Measurements from ENCODE around the gene CPVL.

CPVL gene

DNA sequence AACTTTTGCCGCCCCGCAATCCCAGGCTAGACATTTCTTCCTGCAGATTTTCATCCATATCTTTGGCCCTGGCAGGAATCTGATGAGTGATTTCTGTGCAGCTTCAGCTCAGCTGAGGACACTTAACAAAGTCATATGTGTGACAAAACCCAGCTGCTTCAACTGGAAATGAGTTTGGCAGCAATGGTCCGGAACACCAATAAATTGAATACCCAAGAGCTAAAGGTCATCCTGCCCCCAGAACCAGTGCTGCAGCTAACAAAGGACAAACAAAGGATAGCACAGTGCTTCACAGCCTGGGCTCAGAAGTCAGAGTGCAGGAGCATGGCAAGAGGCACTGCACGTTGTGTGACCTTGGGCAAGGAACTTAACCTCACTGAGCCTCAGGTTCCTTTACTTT is 148.2 kb downstream of the CPVL start:
- DNase-seq, result no peak

DNA sequence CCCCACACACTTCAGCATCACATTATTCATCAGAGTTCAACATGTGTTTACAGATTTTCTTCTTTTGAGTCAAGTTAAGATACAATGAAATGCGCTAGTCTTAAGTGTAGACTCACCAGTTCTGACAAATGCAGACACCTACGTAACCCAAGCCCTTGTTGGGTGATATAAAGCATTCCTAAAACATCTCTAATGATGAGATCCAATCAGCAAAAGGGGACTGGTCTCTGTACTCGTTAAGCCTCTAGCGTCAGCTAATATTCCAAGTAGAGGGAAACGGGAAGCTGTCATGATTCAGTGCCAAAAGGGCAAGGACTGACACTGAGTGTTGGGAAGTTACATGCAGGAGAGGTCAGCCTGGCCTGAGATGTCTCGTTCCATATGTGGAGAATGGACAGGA is 149.5 kb downstream of the CPVL start:
- no peak for DNase-seq

DNA sequence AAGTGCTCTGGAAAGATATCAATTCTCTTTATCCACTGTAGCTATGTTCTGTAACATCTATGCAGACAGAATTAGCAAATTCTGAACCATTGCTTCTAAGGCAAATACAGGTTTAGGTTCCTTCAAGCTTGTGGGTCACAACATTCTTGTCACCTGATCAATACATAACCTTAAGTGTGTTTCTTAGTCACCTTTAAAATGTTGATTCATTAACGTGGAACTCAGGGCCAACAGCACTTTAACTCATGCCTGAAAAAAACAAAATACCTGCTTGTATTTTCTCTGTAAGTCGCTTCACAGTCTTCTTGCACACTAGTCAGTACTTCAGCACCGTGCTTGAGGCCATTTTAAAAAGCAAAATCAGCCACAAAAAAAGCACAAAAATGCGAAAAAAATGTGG is 153.0 kb downstream of the CPVL start:
- DNase-seq, result no peak

DNA sequence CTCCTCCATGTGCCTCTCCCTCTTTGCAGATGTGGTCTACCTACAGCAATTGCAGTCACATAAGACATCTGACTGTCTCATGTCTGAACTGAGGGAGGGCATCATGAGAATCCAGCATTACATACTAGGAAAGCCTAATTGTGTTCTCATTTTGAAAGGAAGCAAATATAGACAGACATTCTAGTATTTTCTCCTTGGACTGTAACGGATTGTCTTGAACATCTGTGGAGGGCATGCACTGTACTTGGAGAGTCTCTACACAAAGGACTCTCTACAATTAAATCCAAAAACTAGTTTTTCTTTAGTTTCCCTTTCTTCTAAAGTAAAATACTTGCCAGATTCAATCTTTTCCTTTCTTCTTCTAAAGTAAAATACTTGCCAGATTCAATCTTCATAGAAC is 153.5 kb downstream of the CPVL start:
- no peak for DNase-seq

DNA sequence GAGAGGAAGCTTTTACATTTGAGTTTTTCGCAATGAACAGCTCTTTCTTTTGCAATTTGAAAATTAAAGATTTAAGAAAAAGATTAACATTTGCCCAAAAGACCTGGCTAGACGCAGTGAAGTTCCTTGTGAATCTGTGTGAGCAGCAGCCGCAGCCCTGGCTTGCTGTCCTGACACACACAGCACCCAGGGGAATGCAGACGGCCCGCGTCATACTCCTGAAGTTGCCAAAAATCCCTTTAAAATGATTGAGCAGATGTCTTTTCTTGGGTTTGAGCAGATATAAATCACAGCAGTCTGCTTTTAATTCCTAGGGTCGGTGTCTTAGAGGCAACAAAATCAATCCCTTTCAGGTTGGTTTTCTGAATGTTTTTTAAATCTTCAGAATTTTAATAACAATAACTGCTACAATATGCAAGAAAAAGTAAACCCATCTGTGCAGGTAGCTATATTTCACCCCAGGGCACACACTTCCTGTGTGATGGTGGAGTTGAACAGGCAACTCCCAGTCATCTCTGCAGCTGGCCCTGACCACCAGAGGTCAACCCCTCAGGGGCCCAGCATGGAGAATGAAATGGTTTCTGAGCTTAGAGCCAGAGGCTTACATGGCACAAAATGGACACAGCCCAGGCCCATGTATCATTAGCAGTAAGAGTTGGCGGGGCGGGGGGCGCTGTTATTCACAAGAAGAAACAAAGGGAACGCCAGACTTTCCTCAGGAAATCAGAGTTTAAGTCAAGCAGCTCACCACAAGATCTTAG is 156.0 kb downstream of the CPVL start:
- no peak for DNase-seq

DNA sequence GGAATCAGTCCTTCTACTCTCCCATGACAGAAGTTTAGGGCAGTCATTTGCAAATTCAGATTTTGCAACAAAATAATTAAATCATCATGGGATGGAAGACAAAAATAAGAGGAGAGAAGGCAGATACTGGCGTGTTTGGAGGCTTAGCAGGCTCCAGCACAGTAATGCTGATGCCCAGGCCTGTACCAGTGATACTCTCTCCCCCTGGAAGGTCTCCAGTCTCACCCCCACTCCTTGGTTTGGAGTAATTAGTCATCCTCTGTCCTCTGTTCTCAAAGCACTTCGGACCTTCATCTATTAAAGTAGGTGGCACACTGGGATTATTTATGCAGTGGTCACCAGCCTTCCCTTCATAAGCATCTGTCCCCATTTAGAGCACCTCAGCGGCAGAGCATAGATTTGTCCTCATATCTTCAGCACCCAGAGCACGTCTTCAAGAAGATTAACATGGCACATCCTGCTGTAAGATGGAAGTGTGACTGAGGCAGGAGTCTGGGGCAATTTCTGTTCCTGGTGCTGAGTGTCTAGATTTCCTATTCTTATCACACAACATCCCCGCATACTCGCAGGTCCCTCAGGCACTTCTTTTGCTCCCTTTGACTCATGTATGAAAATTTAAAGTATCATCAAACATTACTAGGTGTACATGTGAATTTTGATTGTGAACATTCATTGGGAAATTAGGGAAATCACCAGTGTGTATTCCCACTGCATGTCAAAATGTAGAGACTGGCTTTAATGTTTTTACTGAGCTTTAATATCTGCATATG is 156.9 kb downstream of the CPVL start:
- no peak for DNase-seq

DNA sequence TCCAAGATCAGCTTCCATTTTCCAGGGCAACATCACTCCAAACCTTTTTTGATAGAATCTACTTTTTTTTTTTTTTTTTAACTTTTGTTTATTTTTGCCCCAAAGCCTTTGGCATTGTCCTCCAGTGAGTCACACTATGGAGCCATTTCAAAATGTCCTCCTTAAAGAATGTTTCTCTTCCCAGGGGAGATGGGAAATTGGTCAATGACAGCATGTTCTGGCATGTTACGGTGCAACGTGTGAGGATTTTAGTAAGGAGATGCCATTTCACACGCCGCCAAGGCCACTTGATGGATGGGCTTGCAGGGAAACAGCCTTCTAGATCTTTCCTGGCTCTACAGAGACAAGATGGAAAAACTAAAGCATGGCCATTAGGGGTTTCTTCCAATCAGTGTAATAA is 157.5 kb downstream of the CPVL start:
- DNase-seq, result no peak

DNA sequence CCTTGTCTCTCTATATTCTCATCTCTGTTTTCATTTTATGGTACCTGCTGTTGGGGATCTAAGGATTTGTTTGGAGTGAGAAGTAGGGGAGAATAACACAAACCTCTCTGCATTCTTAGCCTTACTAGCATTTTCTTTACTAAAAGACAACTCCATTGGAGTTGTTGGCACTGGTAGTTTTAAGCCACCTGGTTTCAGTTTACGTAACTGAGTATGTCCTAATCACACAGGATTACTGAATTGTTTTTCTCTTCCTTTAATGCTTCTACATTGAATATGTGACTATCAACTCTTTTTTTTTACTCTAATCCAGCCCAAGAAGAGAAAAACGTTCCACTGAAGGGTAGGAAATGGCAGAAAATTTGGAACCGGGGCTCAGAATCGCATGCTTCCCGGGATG is 158.2 kb downstream of the CPVL start:
- no peak for DNase-seq

DNA sequence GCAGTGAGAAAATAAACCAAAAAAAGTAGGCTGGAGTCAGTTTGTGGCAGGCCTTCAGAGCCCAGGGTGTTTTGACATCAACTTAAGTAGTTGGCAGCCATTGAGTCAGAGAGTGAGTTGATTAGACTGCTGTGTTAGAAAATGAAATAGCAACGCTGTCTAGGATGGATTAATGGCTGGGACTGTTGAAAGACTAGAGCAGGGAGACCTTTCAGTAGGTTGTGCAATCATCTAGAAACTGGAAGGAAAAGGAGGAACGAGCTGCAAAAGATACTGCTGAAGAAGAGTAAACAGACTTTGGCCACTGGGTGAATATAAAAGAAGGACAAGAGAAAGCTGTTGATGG is 159.6 kb downstream of the CPVL start:
- DNase-seq, result no peak

DNA sequence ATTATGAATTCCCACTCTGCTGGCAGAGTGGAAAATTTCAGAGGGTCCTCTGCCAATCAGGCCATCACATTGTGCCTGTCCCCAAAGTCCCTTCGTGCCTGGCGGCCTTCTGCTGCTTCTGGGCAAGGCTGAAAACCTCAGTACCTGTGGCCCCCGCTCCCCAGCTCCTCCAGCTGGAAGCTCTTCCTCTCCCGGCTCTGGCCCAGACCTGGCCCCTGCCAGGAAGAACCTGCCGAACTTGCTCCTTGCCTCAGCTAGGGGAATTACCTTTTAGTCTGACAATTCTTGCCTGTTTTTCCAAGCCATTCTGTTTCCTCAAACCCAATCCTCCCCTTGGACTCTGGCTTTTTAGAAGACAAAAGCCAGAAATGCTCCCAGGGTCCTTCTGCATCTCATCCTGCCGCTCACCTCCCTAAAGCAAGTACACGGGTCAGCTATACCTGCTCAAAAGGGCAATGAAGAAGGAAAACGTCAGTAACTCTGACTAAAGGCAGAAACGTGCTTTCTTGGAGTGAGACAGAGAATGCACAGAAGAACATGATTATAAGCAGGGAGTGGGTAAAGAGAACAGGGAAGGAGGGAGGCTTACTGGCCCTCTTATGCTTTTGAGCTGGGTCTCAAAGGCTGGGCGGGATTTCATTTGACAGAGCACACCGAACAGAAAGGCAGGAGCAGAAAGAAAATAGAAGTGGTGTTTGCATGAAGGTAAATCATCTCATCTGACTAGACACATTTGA is 160.1 kb downstream of the CPVL start:
- DNase-seq, result no peak

DNA sequence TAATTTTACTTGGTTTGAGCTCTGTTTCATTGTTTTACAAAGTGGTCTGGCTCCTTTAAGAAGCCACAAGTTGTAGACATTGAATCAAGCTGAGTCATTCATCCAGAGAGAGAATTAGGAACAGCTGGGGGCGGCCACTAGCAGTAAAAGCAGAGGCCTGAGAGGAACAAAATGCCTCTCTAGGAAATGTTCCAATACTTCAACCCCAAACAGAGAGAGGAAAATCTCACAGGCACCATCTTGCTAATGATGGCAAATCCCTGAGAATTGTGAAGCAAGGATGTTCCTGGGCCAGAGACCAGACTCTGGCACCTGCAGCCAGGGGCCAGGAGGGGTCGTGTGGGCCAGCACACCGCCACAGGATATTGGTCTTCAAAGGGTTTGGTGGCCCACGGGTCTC is 161.7 kb downstream of the CPVL start:
- DNase-seq, result no peak

DNA sequence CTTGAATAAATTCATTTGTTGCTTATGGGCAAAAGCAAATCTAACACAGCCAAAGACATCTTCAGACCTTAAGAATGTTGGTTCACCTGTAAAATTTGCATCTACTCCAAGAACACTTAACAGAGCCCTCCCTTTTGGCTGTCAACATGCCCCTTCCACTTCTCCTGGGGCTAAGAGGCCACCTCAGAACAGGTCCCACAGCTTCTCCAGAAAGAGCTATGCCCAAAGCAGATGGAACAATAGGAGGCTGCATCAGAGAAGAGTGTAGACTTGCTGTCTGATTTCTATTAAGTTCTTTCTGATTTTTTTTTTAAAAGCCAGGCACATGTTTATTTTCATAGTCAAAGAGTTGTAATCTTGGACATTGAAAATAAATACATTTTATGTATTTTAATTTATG is 162.1 kb downstream of the CPVL start:
- DNase-seq, result no peak

DNA sequence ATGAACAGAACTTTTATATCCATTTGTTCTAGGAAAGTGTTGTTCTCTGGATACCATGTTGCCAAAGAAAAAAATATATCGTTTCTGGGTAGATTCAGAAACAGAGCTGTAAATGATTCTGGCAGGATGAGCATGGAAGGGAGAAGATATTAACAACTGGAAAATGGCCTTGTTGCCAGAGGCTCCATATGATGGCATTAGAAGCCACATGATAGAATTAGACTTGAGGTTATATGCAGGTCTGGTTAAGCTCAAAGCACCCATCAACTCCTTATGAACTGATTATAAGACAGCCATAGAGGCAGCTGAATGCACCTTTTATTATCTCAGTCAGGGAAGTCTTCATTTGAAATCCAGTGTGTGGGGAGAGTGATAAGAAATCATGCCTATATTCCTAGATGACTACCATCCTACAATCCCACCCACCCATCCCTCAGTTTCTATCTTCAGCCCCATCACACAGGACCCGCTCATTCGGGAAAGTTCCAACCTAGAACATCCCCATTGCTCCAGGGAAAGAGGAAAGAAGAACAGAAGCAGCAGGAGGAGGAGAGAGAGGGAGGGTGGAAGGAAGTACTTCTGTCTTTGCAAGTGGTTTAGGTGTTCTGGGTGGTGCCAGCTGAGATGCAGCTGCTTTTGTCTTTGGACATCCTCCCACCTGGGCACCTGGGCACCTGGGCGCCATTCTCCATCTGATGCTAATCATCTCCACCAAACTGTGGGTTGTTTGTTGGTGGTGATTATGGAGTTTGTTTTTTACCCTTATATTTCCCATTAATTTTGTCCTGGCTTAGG is 162.7 kb downstream of the CPVL start:
- no peak for DNase-seq

DNA sequence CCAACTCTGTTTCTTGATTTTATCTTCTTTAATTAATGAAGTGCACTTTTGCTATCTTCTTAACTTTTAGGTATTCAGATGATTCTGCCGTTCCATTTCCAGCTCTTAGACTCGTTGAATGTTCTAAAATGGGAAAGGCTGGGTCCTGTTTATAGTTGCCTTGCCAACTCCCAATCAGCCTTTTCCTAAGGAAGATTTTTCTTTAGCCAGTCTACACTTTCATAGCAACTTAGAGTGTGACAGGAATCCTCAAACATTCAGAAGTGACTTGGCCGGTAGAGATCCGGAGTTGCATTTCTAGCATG is 165.2 kb downstream of the CPVL start:
- DNase-seq, result no peak

DNA sequence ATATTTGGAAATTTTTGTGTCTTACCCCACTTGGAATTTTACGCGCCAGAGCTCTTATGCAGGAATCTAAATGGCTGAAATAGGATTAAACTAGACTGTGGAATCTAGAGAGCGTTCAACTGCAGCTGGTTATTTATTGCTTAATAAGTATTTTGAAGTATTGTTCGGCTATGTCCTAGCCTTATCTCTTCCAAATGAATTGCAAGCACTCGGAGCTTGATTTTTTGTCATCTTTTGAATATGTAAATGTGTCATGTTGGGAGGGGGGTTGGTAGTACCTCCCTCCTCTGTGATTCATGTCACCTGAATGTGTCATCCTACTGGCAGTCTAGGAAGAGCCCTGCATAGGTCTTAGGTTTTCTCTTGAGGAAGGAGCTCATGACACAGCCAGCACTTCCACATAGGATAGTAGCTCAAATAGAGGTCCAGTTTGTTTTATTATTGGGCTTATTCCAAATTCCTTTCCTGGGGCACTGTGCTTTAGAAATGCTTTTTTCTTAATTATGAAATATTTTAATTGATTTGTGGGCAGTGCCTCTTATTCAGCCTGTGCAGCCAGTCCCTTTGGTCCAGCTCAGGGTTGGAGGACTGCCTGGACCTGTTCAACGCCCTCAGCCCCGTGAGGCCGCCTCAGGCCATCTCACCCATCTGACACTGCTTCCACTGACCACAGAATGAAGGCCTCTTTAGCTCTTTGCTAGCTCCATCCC is 165.7 kb downstream of the CPVL start:
- no peak for DNase-seq

DNA sequence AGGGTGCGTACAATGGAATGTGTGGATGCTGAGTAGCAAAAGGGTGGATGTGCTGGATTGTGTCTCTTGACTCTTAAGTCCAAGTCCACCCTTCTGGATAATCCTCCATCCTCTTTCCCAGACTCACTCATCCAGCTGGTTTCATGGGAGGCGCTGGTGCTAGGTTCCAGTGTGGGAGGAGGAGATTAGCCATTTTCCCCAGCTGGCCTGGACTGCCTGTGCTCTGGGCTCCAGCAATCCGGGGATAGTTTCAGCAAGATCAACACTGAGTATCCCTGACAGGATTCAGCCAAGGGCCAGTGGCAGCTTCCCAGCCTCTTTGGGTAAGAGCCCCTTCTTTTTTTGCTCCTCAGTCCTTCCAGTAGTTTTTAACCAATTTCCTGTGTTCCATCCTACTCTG is 166.6 kb downstream of the CPVL start:
- DNase-seq, result no peak

DNA sequence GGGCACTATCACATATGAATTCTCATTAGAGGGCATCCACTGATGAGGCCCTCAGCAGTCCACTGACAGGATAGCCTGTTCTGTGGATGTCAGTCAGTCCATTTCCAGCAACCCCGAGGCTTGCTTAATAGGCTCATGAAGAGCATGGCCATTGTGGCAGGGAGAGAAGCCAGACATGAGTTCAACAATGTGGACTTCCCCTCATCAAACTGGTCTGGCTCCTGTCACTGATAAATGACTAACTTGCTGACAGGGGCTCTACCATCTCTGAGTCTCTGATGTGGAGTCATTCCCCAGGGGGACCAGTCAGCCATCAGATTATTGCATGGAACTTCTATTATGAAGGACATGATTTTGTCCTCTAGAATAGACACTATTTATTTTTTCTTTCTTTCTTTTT is 168.5 kb downstream of the CPVL start:
- DNase-seq, result no peak

DNA sequence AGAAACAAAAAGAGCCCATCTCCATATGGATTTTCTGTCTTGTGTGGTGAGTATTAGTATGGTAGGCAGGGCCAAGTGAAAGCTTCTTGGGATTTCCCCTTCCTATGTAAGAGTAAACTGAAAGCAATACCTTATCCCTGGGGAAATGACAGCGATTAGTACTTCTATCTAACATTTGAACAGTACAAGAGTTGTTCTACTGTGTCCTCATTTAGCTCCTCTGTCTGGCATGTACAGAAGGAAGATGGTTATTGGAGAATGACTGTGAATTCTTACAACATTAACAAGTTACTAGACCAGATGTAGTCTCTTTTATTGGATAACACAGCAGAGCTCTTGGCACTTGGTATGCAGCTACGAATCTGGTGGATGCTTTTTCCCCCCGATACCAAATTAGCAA is 170.3 kb downstream of the CPVL start:
- no peak for DNase-seq

DNA sequence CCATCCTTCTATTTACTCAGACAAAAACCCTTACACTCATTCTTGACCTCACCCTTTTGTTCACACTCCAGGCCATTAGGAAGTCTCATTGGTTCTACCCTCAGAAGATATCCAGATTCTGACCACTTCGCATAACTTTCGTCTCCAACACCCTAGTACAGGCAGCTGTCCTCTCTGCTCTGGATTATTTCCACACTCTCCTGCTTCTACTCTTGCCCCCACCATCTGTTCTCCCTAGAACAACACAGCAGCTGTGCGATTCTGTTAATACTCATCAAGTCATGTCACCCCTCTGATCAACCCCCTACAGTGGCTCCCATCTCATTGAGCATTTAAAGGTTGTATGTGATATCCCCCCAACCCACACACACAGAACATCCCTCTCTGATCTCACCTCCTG is 172.7 kb downstream of the CPVL start:
- no peak for DNase-seq

DNA sequence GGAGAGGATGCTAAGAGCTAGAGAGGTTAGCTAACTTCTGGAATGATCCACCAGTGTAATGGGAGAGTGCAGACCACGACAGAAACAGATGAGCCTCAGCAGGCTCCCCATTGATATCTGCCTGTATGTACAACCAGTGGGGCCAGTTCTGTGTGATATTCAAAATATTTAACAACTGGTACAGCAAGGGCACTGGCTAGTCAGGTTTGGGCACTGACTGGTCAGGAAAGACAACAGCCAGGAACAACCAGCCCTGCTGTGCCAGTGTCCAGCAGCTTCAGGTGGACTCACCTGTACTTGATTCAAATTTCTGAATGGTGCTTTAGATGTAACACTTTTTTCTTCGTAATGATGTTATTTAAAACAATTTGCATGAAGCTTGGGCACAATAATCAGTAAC is 182.3 kb downstream of the CPVL start:
- DNase-seq, result no peak

DNA sequence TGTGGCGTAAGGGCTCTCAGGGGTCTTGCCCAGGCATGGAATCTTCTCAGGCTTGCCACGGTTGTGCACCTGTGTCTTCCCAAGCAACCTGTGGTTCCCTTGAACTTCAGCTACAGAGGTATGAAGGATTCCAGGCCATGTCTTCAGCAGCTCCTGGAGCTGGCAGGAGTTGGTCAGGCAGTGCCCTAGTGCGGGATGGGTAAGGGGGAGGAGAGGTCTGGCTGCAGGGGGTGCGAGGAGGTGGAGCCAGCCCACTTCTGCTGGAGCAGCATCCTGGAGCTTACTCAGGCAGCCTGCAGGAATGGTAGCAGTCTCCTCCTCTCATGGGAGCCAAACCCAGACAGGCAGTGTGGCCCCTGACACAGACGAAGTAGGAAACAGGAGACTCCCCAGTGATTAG is 184.4 kb downstream of the CPVL start:
- DNase-seq, result no peak

DNA sequence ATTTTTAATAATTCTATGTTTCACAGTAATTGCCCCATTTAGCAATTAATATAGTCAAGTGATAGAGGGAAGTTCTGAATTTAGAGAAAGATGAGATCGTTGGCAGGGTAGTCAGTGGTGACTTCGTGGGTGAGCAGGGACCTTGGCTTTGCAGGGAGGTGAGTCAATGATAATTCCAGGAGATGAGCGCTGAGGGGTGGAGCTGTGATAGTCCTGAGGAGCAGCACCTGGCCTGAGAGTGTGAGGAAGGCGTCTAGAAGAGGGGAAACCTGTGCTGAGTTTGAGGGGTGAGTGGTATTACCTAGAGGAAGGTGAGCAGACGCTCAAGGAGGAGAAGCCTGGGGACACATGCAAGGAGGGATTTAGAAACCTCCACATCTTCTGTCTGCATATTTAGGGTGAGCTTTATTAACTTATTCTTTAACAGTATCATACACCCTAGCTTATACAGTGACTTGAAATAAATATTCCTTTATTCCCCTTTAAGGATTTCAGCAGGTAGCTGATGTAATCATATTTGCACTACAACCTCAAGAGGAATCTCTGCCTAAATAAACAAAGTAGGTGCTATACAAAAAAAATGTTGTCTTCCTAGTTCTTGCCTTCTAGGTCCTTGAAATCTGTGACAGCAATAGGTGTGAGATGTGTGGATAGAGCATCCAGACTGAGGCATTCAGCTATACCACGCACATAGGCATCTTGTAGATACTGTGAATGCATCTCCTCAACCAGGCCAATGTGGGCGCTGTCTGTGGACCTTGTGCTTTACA is 186.1 kb downstream of the CPVL start:
- DNase-seq, result no peak

Data from activated gamma-delta T cell treated with Interleukin-2 at 50 U/mL for 16 hours (primary cell).